ENCODE measurements around the gene TSC2.
"Not testable (repeated sequence)": the region's sequence is repeated elsewhere in the genome, so short reads cannot be mapped to it uniquely, and the experiment has no call there.

DNA sequence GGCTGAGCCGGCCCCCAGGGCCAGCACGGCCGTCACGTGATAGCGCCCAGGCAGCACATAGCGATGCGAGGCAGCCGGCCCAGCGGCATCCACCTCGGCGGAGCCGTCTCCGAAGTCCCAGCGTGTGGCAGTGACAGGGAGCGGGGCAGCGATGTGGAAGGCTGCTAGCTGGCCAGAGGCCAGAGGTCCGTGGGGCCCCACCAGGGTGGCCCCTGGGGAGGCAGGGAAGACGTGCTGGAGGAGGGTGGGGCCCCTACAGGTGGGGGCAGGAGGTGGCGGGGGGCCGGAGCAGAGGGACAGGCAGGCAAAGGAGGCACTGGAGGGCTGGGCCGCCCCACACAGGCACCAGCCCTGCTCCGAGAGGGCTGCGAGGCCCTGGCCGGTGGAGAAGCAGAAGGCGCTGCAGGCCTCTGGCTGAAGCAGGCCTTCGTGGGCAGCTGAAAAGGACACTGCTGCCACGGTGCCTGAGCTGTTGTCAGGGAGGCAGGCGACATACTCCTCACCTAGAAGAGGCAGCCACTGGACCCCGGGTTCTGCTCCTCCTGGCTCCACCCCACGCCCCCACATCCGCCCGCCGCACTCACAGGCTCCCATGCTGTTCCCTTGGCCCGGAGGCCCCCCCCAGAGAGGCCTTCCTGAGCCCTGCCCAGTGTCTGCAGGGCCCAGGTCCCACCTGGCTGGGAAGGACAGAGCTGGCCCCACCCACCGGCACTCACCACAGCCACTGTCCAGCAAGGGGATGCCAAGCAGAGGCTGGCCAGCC, 70.4 kb downstream of the TSC2 start:
- TF ChIP-seq, protein P1, sequence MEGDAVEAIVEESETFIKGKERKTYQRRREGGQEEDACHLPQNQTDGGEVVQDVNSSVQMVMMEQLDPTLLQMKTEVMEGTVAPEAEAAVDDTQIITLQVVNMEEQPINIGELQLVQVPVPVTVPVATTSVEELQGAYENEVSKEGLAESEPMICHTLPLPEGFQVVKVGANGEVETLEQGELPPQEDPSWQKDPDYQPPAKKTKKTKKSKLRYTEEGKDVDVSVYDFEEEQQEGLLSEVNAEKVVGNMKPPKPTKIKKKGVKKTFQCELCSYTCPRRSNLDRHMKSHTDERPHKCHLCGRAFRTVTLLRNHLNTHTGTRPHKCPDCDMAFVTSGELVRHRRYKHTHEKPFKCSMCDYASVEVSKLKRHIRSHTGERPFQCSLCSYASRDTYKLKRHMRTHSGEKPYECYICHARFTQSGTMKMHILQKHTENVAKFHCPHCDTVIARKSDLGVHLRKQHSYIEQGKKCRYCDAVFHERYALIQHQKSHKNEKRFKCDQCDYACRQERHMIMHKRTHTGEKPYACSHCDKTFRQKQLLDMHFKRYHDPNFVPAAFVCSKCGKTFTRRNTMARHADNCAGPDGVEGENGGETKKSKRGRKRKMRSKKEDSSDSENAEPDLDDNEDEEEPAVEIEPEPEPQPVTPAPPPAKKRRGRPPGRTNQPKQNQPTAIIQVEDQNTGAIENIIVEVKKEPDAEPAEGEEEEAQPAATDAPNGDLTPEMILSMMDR (IDR thresholded peaks at IDR 0.05), result not testable (repeated sequence)
- not testable (repeated sequence) for TF ChIP-seq POLR2A (IDR thresholded peaks at IDR 0.05)
